K562 (cell line): ENCODE measurements around the gene NXPH4. TPM values are rescaled to one million over a fixed set of nuclear protein-coding genes. Genes with fewer than 3 reads are reported as not detected.

Experiments
- CBX3 ChIP-seq, 2 experiments: IDR thresholded peaks; 1 replicate in 1 of 2; 2 replicates in 1 of 2; pipeline ENCODE4 v1.6.1; 2012; ENCODE audit warnings: inconsistent platforms in 2 of 2, low read length in 2 of 2, borderline replicate concordance in 1 of 2, control low read depth in 1 of 2
- HCFC1 ChIP-seq: IDR thresholded peaks from 2 replicates; pipeline ENCODE4 v1.6.1; 2012; ENCODE audit warnings: low read depth, low read length, improper control_type of control experiment
- HDAC3 ChIP-seq: fragments of 450-650 bp; IDR thresholded peaks from 2 replicates; pipeline ENCODE4 v1.6.1; 2018; ENCODE audit warnings: borderline replicate concordance, mild to moderate bottlenecking, moderate library complexity; ENCODE audit not compliant: partially characterized antibody
- HMG20B ChIP-seq: fragments of 250-450 bp; sonication (Bioruptor Pico); IDR thresholded peaks from 2 replicates; pipeline ENCODE4 v1.5.0; 2021; ENCODE audit warnings: mild to moderate bottlenecking
- MAFG ChIP-seq: fragments of 450-650 bp; conservative IDR thresholded peaks from 2 replicates; pipeline ENCODE4 v1.6.1; 2016; ENCODE audit warnings: missing genetic modification characterization, missing compliant biosample characterization
- NEUROD1 ChIP-seq: fragments of 150-350 bp; IDR thresholded peaks from 2 replicates; pipeline ENCODE4 v1.6.1; 2014; ENCODE audit warnings: borderline replicate concordance, low read length, low read depth; ENCODE audit not compliant: partially characterized antibody
- PTBP1 ChIP-seq: fragments of 200-400 bp; formaldehyde crosslinking; IDR thresholded peaks from 2 replicates; pipeline ENCODE4 v1.6.1; 2017; ENCODE audit warnings: low read depth, low read length
- SMAD4 ChIP-seq: fragments of 250-450 bp; sonication (Bioruptor Pico); conservative IDR thresholded peaks from 2 replicates; pipeline ENCODE4 v1.8.0; 2021; ENCODE audit warnings: inconsistent platforms, mild to moderate bottlenecking, moderate library complexity
- ZNF253 ChIP-seq: fragments of 250-450 bp; sonication (Bioruptor Pico); conservative IDR thresholded peaks from 2 replicates; pipeline ENCODE4 v1.6.1; 2021; ENCODE audit warnings: mild to moderate bottlenecking
- polyA plus RNA-seq, 8 experiments: library from polyadenylated mRNA; depleted of rRNA in 4 of 8; stranded (reverse) in 5 of 8; unstranded in 3 of 8; fragments of >200 nt; fragmentation: Nextera tagmentation in 2 of 8; fragmentation: Illumina TruSeq in 1 of 8; extraction: Ambion mirVana in 2 of 8; extraction: Trizol in 1 of 8; gene quantifications; 2 replicates each; pipeline versions ENCODE4 v1.2.1 to v1.2.3, GENCODE V29; 2011 to 2014; ENCODE audit warnings: inconsistent platforms in 1 of 8, missing spikeins in 1 of 8
- total RNA-seq, 7 experiments: library from RNA; depleted of rRNA in 6 of 7; stranded (reverse); fragments of >200 nt in 6 of 7; fragmentation: Illumina TruSeq in 2 of 7; extraction: Trizol in 2 of 7; gene quantifications; 2 replicates each; pipeline versions ENCODE4 v1.2.1 to v1.2.3, GENCODE V29; 2011 to 2021; ENCODE audit warnings: low replicate concordance in 1 of 7
- TF ChIP-seq, protein P1 (sequence below): fragments of 250-450 bp; sonication (Bioruptor Pico); IDR thresholded peaks from 2 replicates; pipeline ENCODE4 v1.5.0; 2022; ENCODE audit warnings: mild to moderate bottlenecking
- TF ChIP-seq, protein P2 (sequence below): sonication (generic); formaldehyde crosslinking; IDR thresholded peaks from 2 replicates; pipeline ENCODE4 v1.9.0; 2022; ENCODE audit warnings: mild to moderate bottlenecking, missing genetic modification reagents
- TF ChIP-seq, protein P3 (sequence below): fragments of 450-650 bp; IDR thresholded peaks from 2 replicates; pipeline ENCODE4 v1.6.1; 2018; ENCODE audit warnings: mild to moderate bottlenecking, low read depth; ENCODE audit not compliant: partially characterized antibody
- TF ChIP-seq, protein P4 (sequence below): conservative IDR thresholded peaks from 2 replicates; pipeline ENCODE4 v1.6.1; 2011; ENCODE audit warnings: low read depth, mild to moderate bottlenecking, low read length; ENCODE audit not compliant: control insufficient read depth
- TF ChIP-seq, protein P5 (sequence below), 3 experiments: IDR thresholded peaks in 2 of 3; conservative IDR thresholded peaks in 1 of 3; 2 replicates each; pipeline ENCODE4 v1.5.1; 2011 to 2012; ENCODE audit warnings: low read length in 3 of 3, mild to moderate bottlenecking in 3 of 3, control low read depth in 2 of 3, improper control_type of control experiment in 1 of 3, inconsistent platforms in 1 of 3, low read depth in 1 of 3, mixed read lengths in 1 of 3, moderate library complexity in 1 of 3; ENCODE audit not compliant: insufficient read depth in 2 of 3

Gene NXPH4
- total and polyA plus RNA-seq, 9 of the 15 experiments (the other 6 are each of a cell fraction or from before 2014, with no cell fraction given): 0.49 to 2.7 (median 1.1) TPM; not detected in 4

DNA sequence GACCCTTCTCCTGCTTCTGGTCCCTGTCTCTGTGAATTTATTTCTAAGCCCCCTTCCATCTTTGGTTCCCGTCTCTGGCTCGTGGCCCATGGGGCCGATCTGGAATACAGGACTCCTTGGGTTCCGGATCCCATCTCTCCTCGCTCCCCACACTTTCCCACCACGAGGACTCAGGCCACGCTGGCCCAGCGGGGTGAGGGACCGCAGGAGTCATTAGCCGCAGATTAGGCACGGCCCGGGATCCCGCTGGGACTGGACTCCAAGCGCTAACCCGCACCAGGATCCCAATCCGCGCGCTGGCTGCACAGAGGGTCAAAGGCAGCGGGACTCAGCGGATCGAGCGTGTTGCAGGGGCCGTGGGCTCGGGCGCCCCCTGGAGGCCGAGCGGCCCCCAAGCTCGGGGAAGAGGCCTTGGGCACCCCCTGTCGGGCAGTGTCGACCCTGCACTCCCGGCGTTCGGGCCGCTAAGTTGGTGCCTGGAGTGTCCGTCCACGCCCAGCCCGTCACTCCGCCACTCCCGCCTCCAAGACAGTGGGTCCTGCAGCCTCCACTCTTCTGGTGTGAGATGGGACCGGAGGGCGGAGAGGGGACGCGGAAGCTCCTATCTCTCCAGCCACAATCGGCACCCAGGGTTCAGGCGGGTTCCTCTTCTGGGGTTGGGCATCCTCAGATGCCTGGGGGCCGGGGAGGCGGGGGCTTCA lies 22.4 kb downstream of the NXPH4 start (continued):
- no peak for TF ChIP-seq MAFG
- TF ChIP-seq NEUROD1: peak; percentile 42
- TF ChIP-seq, protein P1, sequence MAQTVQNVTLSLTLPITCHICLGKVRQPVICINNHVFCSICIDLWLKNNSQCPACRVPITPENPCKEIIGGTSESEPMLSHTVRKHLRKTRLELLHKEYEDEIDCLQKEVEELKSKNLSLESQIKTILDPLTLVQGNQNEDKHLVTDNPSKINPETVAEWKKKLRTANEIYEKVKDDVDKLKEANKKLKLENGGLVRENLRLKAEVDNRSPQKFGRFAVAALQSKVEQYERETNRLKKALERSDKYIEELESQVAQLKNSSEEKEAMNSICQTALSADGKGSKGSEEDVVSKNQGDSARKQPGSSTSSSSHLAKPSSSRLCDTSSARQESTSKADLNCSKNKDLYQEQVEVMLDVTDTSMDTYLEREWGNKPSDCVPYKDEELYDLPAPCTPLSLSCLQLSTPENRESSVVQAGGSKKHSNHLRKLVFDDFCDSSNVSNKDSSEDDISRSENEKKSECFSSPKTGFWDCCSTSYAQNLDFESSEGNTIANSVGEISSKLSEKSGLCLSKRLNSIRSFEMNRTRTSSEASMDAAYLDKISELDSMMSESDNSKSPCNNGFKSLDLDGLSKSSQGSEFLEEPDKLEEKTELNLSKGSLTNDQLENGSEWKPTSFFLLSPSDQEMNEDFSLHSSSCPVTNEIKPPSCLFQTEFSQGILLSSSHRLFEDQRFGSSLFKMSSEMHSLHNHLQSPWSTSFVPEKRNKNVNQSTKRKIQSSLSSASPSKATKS: no peak
- no peak for TF ChIP-seq ZNF253 (CRISPR knock-in tag)
- peak; percentile 15; the same call in 1 of the 2 replicates for TF ChIP-seq SMAD4 (CRISPR knock-in tag)
- TF ChIP-seq PTBP1: no peak
- peak; percentile 50 for TF ChIP-seq HCFC1
- TF ChIP-seq CBX3 (IDR thresholded peaks at IDR 0.05; ENCODE audit: borderline replicate concordance in 1 of 2, low read length in 2 of 2): peak in 1 of 2 experiments; percentile 57; a peak in 1 of 3 replicates
- TF ChIP-seq HMG20B (CRISPR knock-in tag): no peak
- TF ChIP-seq, protein P2, sequence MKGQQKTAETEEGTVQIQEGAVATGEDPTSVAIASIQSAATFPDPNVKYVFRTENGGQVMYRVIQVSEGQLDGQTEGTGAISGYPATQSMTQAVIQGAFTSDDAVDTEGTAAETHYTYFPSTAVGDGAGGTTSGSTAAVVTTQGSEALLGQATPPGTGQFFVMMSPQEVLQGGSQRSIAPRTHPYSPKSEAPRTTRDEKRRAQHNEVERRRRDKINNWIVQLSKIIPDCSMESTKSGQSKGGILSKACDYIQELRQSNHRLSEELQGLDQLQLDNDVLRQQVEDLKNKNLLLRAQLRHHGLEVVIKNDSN (CRISPR knock-in tag): peak; percentile 49; the same call in 1 of the 2 replicates
- TF ChIP-seq, protein P3, sequence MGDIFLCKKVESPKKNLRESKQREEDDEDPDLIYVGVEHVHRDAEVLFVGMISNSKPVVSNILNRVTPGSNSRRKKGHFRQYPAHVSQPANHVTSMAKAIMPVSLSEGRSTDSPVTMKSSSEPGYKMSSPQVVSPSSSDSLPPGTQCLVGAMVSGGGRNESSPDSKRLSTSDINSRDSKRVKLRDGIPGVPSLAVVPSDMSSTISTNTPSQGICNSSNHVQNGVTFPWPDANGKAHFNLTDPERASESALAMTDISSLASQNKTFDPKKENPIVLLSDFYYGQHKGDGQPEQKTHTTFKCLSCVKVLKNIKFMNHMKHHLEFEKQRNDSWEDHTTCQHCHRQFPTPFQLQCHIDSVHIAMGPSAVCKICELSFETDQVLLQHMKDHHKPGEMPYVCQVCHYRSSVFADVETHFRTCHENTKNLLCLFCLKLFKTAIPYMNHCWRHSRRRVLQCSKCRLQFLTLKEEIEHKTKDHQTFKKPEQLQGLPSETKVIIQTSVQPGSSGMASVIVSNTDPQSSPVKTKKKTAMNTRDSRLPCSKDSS: no peak
- no peak for TF ChIP-seq HDAC3
- TF ChIP-seq, protein P4, sequence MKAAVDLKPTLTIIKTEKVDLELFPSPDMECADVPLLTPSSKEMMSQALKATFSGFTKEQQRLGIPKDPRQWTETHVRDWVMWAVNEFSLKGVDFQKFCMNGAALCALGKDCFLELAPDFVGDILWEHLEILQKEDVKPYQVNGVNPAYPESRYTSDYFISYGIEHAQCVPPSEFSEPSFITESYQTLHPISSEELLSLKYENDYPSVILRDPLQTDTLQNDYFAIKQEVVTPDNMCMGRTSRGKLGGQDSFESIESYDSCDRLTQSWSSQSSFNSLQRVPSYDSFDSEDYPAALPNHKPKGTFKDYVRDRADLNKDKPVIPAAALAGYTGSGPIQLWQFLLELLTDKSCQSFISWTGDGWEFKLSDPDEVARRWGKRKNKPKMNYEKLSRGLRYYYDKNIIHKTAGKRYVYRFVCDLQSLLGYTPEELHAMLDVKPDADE: 0 out of 2 replicates have a peak, but pooled peaks have one; percentile 34
- TF ChIP-seq, protein P5, sequence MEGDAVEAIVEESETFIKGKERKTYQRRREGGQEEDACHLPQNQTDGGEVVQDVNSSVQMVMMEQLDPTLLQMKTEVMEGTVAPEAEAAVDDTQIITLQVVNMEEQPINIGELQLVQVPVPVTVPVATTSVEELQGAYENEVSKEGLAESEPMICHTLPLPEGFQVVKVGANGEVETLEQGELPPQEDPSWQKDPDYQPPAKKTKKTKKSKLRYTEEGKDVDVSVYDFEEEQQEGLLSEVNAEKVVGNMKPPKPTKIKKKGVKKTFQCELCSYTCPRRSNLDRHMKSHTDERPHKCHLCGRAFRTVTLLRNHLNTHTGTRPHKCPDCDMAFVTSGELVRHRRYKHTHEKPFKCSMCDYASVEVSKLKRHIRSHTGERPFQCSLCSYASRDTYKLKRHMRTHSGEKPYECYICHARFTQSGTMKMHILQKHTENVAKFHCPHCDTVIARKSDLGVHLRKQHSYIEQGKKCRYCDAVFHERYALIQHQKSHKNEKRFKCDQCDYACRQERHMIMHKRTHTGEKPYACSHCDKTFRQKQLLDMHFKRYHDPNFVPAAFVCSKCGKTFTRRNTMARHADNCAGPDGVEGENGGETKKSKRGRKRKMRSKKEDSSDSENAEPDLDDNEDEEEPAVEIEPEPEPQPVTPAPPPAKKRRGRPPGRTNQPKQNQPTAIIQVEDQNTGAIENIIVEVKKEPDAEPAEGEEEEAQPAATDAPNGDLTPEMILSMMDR (IDR thresholded peaks at IDR 0.05 in 2 of 3, conservative IDR thresholded peaks at IDR 0.05 in 1 of 3; ENCODE audit: insufficient read depth in 2 of 3, low read depth in 1 of 3, low read length in 3 of 3): peak; percentile 100
